ENCODE results near the gene CENPH.
A peak's percentile ranks its signal among the peaks of the same experiment; 100 is the strongest.
"Not testable (repeated sequence)": the region's sequence is repeated elsewhere in the genome, so short reads cannot be mapped to it uniquely, and the experiment has no call there.

CENPH gene

DNA sequence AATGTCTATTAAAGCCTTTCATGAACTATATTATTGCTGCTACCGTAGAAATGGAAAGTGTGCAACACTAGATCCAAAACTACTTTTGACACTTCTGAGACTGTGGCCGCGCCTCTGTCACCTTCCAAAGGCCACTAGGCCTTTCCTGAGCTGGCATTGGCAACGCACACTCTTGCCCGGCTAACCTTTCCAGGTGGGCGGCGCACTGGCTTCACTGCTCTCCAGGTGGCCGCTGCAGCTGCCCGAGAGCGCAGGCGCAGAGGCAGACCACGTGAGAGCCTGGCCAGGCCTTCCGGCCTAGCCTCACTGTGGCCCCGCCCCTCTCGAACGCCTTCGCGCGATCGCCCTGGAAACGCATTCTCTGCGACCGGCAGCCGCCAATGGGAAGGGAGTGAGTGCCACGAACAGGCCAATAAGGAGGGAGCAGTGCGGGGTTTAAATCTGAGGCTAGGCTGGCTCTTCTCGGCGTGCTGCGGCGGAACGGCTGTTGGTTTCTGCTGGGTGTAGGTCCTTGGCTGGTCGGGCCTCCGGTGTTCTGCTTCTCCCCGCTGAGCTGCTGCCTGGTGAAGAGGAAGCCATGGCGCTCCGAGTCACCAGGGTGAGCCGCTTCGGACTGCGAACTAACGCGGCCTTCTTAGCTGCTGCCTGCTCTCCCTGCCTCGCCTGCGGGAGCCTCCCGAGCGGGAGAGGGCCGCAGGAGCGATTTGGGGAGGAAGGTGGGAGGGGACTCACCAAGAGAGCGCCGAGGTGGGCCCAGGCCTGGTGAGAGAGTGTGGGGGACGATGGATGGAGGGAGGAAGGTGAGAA lies 22.5 kb upstream of the CENPH start, which contains the start of gene CCNB1:
Gene CCNB1, plus strand, starts transcription at position 465 of the 807 bp plus-strand sequence. Its CDS starts 113 bp downstream, at position 578.
- TF ChIP-seq PAX5 (IDR thresholded peaks at IDR 0.05; ENCODE audit: insufficient read depth, low read length, severe bottlenecking) (no peak), POU2F2 (IDR thresholded peaks at IDR 0.05; ENCODE audit: low read depth, low read length) (no peak), SPI1 (IDR thresholded peaks at IDR 0.05; ENCODE audit: low read depth, low read length) (no peak), POLR2AphosphoS5 (IDR thresholded peaks at IDR 0.05; ENCODE audit: low read depth, low read length) (0 out of 2 replicates have a peak, but pooled peaks have one; percentile 35), TAF1 (IDR thresholded peaks at IDR 0.05; ENCODE audit: low read depth, low read length) (no peak), POLR2A (IDR thresholded peaks at IDR 0.05; ENCODE audit: low read depth, low read length) (0 out of 2 replicates have a peak, but pooled peaks have one; percentile 33)
- FAIRE-seq = peak; percentile 99
- DNase-seq (ENCODE audit: insufficient read length, low spot score) = peak; percentile 97

DNA sequence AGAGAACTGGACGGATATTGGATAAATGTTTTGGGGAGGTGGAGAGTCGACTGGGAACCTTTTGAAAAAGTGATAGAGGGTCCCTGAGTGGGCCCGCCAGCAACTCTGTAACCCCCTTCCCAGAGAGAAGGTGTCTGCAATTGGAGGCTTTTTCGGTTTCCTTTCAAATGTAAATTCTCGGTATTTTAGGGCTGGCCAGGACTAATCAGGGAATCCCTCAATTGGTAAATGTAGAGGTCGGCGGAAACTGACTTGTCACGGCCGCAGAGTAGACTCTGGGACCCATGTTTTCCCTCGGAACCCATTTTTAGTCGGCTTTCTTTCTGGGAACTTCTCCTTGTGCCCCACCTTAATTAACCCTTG lies 21.9 kb upstream of the CENPH start:
- FAIRE-seq = no peak
- TF ChIP-seq PAX5 (IDR thresholded peaks at IDR 0.05; ENCODE audit: insufficient read depth, low read length, severe bottlenecking) (no peak), TAF1 (IDR thresholded peaks at IDR 0.05; ENCODE audit: low read depth, low read length) (no peak), POLR2AphosphoS5 (IDR thresholded peaks at IDR 0.05; ENCODE audit: low read depth, low read length) (no peak), POU2F2 (IDR thresholded peaks at IDR 0.05; ENCODE audit: low read depth, low read length) (no peak), SPI1 (IDR thresholded peaks at IDR 0.05; ENCODE audit: low read depth, low read length) (no peak), POLR2A (IDR thresholded peaks at IDR 0.05; ENCODE audit: low read depth, low read length) (no peak)
- DNase-seq (ENCODE audit: insufficient read length, low spot score) = no peak

DNA sequence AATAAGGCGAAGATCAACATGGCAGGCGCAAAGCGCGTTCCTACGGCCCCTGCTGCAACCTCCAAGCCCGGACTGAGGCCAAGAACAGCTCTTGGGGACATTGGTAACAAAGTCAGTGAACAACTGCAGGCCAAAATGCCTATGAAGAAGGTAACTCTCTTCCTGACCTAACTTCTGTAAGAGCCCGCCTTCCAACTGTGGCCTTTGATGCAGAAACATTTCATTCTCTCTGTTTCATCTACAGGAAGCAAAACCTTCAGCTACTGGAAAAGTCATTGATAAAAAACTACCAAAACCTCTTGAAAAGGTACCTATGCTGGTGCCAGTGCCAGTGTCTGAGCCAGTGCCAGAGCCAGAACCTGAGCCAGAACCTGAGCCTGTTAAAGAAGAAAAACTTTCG lies 21.5 kb upstream of the CENPH start:
- no peak for TF ChIP-seq POLR2AphosphoS5 (IDR thresholded peaks at IDR 0.05; ENCODE audit: low read depth, low read length)
- TF ChIP-seq POLR2A (IDR thresholded peaks at IDR 0.05; ENCODE audit: low read depth, low read length) = no peak
- TF ChIP-seq SPI1 (IDR thresholded peaks at IDR 0.05; ENCODE audit: low read depth, low read length) = no peak
- no peak for TF ChIP-seq PAX5 (IDR thresholded peaks at IDR 0.05; ENCODE audit: insufficient read depth, low read length, severe bottlenecking)
- no peak for TF ChIP-seq TAF1 (IDR thresholded peaks at IDR 0.05; ENCODE audit: low read depth, low read length)
- TF ChIP-seq POU2F2 (IDR thresholded peaks at IDR 0.05; ENCODE audit: low read depth, low read length) = no peak
- FAIRE-seq = no peak
- no peak for DNase-seq (ENCODE audit: insufficient read length, low spot score)

DNA sequence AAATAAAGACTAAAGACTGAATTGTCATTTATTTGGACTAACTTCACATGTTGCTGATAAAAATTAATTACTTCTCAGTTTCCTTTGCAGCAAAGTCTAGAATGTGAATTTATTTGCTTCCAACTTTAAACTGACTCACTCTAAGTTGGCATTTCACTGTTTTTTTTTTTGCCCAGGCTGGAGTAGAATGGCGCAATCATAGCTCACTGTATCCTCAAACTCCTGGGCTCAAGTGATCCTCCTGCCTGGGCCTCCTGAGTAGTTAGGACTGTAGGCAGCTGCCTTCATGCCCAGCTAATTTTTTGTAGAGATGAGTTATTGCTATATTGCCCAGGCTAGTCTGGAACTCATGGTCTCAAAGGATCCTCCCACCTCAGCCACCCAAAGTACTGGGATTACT lies 18.9 kb upstream of the CENPH start:
- DNase-seq (ENCODE audit: insufficient read length, low spot score) (no peak), FAIRE-seq (no peak)
- no peak for TF ChIP-seq POLR2A (IDR thresholded peaks at IDR 0.05; ENCODE audit: low read depth, low read length)
- no peak for TF ChIP-seq TAF1 (IDR thresholded peaks at IDR 0.05; ENCODE audit: low read depth, low read length)
- TF ChIP-seq PAX5 (IDR thresholded peaks at IDR 0.05; ENCODE audit: insufficient read depth, low read length, severe bottlenecking) = no peak
- TF ChIP-seq SPI1 (IDR thresholded peaks at IDR 0.05; ENCODE audit: low read depth, low read length) = no peak
- TF ChIP-seq POU2F2 (IDR thresholded peaks at IDR 0.05; ENCODE audit: low read depth, low read length) = no peak
- TF ChIP-seq POLR2AphosphoS5 (IDR thresholded peaks at IDR 0.05; ENCODE audit: low read depth, low read length) = no peak

GRCh38 chr5:69170969-69171368 lies 18.4 kb upstream of the CENPH start:
- TF ChIP-seq POU2F2 (IDR thresholded peaks at IDR 0.05; ENCODE audit: low read depth, low read length) = no peak
- TF ChIP-seq SPI1 (IDR thresholded peaks at IDR 0.05; ENCODE audit: low read depth, low read length) = no peak
- no peak for TF ChIP-seq POLR2A (IDR thresholded peaks at IDR 0.05; ENCODE audit: low read depth, low read length)
- TF ChIP-seq PAX5 (IDR thresholded peaks at IDR 0.05; ENCODE audit: insufficient read depth, low read length, severe bottlenecking) = no peak
- TF ChIP-seq POLR2AphosphoS5 (IDR thresholded peaks at IDR 0.05; ENCODE audit: low read depth, low read length) = no peak
- no peak for TF ChIP-seq TAF1 (IDR thresholded peaks at IDR 0.05; ENCODE audit: low read depth, low read length)
- FAIRE-seq = no peak
- no peak for DNase-seq (ENCODE audit: insufficient read length, low spot score)

GRCh38 chr5:69181659-69182293 lies 7.6 kb upstream of the CENPH start:
- DNase-seq (ENCODE audit: insufficient read length, low spot score); FAIRE-seq: not testable (repeated sequence)

- DNase-seq (ENCODE audit: insufficient read length, low spot score) = no peak
- no peak for FAIRE-seq
- TF ChIP-seq POU2F2 (IDR thresholded peaks at IDR 0.05; ENCODE audit: low read depth, low read length) (no peak), POLR2A (IDR thresholded peaks at IDR 0.05; ENCODE audit: low read depth, low read length) (no peak), TAF1 (IDR thresholded peaks at IDR 0.05; ENCODE audit: low read depth, low read length) (no peak), PAX5 (IDR thresholded peaks at IDR 0.05; ENCODE audit: insufficient read depth, low read length, severe bottlenecking) (no peak), SPI1 (IDR thresholded peaks at IDR 0.05; ENCODE audit: low read depth, low read length) (no peak), POLR2AphosphoS5 (IDR thresholded peaks at IDR 0.05; ENCODE audit: low read depth, low read length) (no peak)
Measured at GRCh38 chr5:69184621-69185020, 4.8 kb upstream of the CENPH start.

GRCh38 chr5:69187342-69187741 lies 2.0 kb upstream of the CENPH start:
- TF ChIP-seq POU2F2 (IDR thresholded peaks at IDR 0.05; ENCODE audit: low read depth, low read length) (no peak), TAF1 (IDR thresholded peaks at IDR 0.05; ENCODE audit: low read depth, low read length) (no peak), POLR2A (IDR thresholded peaks at IDR 0.05; ENCODE audit: low read depth, low read length) (no peak), SPI1 (IDR thresholded peaks at IDR 0.05; ENCODE audit: low read depth, low read length) (no peak), POLR2AphosphoS5 (IDR thresholded peaks at IDR 0.05; ENCODE audit: low read depth, low read length) (no peak), PAX5 (IDR thresholded peaks at IDR 0.05; ENCODE audit: insufficient read depth, low read length, severe bottlenecking) (no peak)
- DNase-seq (ENCODE audit: insufficient read length, low spot score) (no peak), FAIRE-seq (no peak)

- DNase-seq (ENCODE audit: insufficient read length, low spot score) (no peak), FAIRE-seq (no peak)
- no peak for TF ChIP-seq POLR2A (IDR thresholded peaks at IDR 0.05; ENCODE audit: low read depth, low read length)
- no peak for TF ChIP-seq POLR2AphosphoS5 (IDR thresholded peaks at IDR 0.05; ENCODE audit: low read depth, low read length)
- no peak for TF ChIP-seq TAF1 (IDR thresholded peaks at IDR 0.05; ENCODE audit: low read depth, low read length)
- TF ChIP-seq POU2F2 (IDR thresholded peaks at IDR 0.05; ENCODE audit: low read depth, low read length) = no peak
- TF ChIP-seq PAX5 (IDR thresholded peaks at IDR 0.05; ENCODE audit: insufficient read depth, low read length, severe bottlenecking) = no peak
- no peak for TF ChIP-seq SPI1 (IDR thresholded peaks at IDR 0.05; ENCODE audit: low read depth, low read length)
Measured at GRCh38 chr5:69188811-69189161, 597 bp upstream of the CENPH start.

Data from GM12891 (cell line).